K562 (cell line): ENCODE results near the gene ZNF407. TPM values are rescaled to one million over a fixed set of nuclear protein-coding genes. Genes with fewer than 3 reads are reported as not detected.

ENCODE experiments used
- ATAC-seq: fragments of 200-7000 bp; cut with Tn5 transposase; 3 replicates; pipeline ENCODE4 v1.9.1; 2020; ENCODE audit warnings: moderate library complexity
- BruUV-seq: library from RNA; stranded (reverse); fragments of 400-500 nt; replicated peaks from 2 replicates; lab custom pipeline; 2021; lab: Mats Ljungman, UMichigan
- CTCF ChIA-PET: fragments of 300-600 bp; formaldehyde crosslinking; extraction: SDS; loops from one replicate; lab custom pipeline; 2021; ENCODE audit warnings: low intra/inter-chr PET ratio; lab: Yijun Ruan, JAX
- POLR2A ChIA-PET: fragments of 300-600, 350-650 bp; sonication (Branson Sonifier 250); formaldehyde crosslinking; extraction: SDS; loops from one replicate; lab custom pipeline; 2021; ENCODE audit warnings: antibody characterized with exemption, inconsistent platforms; lab: Yijun Ruan, JAX
- DNase-seq, 4 experiments: peaks; one replicate each; pipeline versions ENCODE4 v3.0.0 to v3.0.0-alpha.2; 2011 to 2018; ENCODE audit warnings: low spot score in 3 of 4, mixed read lengths in 3 of 4; ENCODE audit errors: extremely low read depth in 1 of 4
- FAIRE-seq: peaks from 2 replicates; lab custom pipeline; 2011; peaks lifted over from hg19 to GRCh38; lab: Jason Lieb, UNC
- H2AFZ ChIP-seq: 2 replicates; pipeline ENCODE4 v1.6.0; 2011; ENCODE audit warnings: low read depth, low read length, control low read depth, inconsistent platforms
- H3K27ac ChIP-seq: fragments of 200-600 bp; 3 replicates; pipeline ENCODE4 v1.8.0; 2011; ENCODE audit warnings: low read depth, mild to moderate bottlenecking, control low read depth, inconsistent platforms, low read length, moderate library complexity, mixed read lengths; ENCODE audit errors: extremely low read depth
- H3K27me3 ChIP-seq, 2 experiments: fragments of 300-600 bp in 1 of 2; 2 replicates in 1 of 2; 3 replicates in 1 of 2; pipeline versions ENCODE4 v1.6.0 to v1.8.0; 2011; ENCODE audit warnings: inconsistent platforms in 2 of 2, low read length in 2 of 2, mild to moderate bottlenecking in 1 of 2, mixed read lengths in 1 of 2, moderate library complexity in 1 of 2; ENCODE audit not compliant: control insufficient read depth in 2 of 2, insufficient read depth in 2 of 2
- H3K36me3 ChIP-seq: fragments of 300-600 bp; 3 replicates; pipeline ENCODE4 v1.8.0; 2011; ENCODE audit warnings: mild to moderate bottlenecking, low read length, inconsistent platforms; ENCODE audit not compliant: control insufficient read depth, insufficient read depth
- H3K4me1 ChIP-seq, 2 experiments: fragments of 200-600 bp in 1 of 2; replicated peaks in 1 of 2; 2 replicates in 1 of 2; 3 replicates in 1 of 2; pipeline versions ENCODE4 v1.5.1 to v1.8.0; 2011; ENCODE audit warnings: inconsistent platforms in 2 of 2, low read length in 2 of 2, mild to moderate bottlenecking in 1 of 2, mixed read lengths in 1 of 2, moderate library complexity in 1 of 2; ENCODE audit not compliant: control insufficient read depth in 2 of 2, insufficient read depth in 2 of 2
- H3K4me2 ChIP-seq: 2 replicates; pipeline ENCODE4 v1.6.1; 2011; ENCODE audit warnings: low read length, control low read depth, inconsistent platforms, mixed read lengths; ENCODE audit not compliant: insufficient read depth
- H3K4me3 ChIP-seq: fragments of 200-600 bp; sonication (generic), shearing (Covaris generic); 2 replicates; pipeline ENCODE4 v1.5.1; 2016; ENCODE audit warnings: control low read depth, inconsistent platforms
- H3K79me2 ChIP-seq: fragments of 200-600 bp; 3 replicates; pipeline ENCODE4 v1.8.0; 2011; ENCODE audit warnings: low read length, inconsistent platforms; ENCODE audit not compliant: control insufficient read depth, insufficient read depth
- H3K9ac ChIP-seq, 2 experiments: 2 replicates each; pipeline versions ENCODE4 v1.6.0 to v1.6.1; 2011; ENCODE audit warnings: low read depth in 2 of 2, low read length in 2 of 2, control low read depth in 1 of 2, inconsistent platforms in 1 of 2, mild to moderate bottlenecking in 1 of 2, mixed read lengths in 1 of 2; ENCODE audit not compliant: insufficient read depth in 1 of 2
- H3K9me1 ChIP-seq: one replicate; pipeline ENCODE4 v1.6.0; 2011; ENCODE audit warnings: inconsistent platforms, mild to moderate bottlenecking, low read length, moderate library complexity; ENCODE audit not compliant: control insufficient read depth, insufficient read depth
- H3K9me3 ChIP-seq: replicated peaks from 2 replicates; pipeline ENCODE4 v1.5.1; 2011; ENCODE audit warnings: low read depth, low read length, inconsistent platforms; ENCODE audit not compliant: control insufficient read depth, insufficient read depth
- H4K20me1 ChIP-seq: replicated peaks from 2 replicates; pipeline ENCODE4 v1.6.1; 2011; ENCODE audit warnings: low read length, inconsistent platforms, mixed read lengths; ENCODE audit not compliant: control insufficient read depth, insufficient read depth
- CBFA2T3 ChIP-seq: fragments of 450-650 bp; IDR thresholded peaks from 2 replicates; pipeline ENCODE4 v1.6.1; 2017
- HINFP ChIP-seq: fragments of 450-650 bp; conservative IDR thresholded peaks from 2 replicates; pipeline ENCODE4 v1.6.1; 2016; ENCODE audit warnings: missing genetic modification characterization, low read depth, mild to moderate bottlenecking, control low read depth, missing compliant biosample characterization
- HNRNPH1 ChIP-seq: fragments of 200-400 bp; formaldehyde crosslinking; optimal IDR thresholded peaks from 2 replicates; pipeline ENCODE3; 2017; ENCODE audit warnings: low read depth, mild to moderate bottlenecking, low read length, moderate library complexity
- PHF20 ChIP-seq: fragments of 450-650 bp; IDR thresholded peaks from 2 replicates; pipeline ENCODE4 v1.6.1; 2018; ENCODE audit not compliant: partially characterized antibody
- SMARCA5 ChIP-seq: fragments of 450-650 bp; IDR thresholded peaks from 2 replicates; pipeline ENCODE4 v1.6.1; 2016
- STAT5A ChIP-seq: IDR thresholded peaks from 2 replicates; pipeline ENCODE4 v1.6.1; 2012; ENCODE audit warnings: low read length, inconsistent platforms, borderline replicate concordance
- WGBS: fragments of 100-300 bp; shearing (Covaris generic); methylation state at CpG from one replicate; pipeline ENCODE4 v1.1.6; 2016; ENCODE audit warnings: low coverage, mixed read lengths; ENCODE audit not compliant: insufficient coverage; ENCODE audit errors: missing lambda C conversion rate; 5-methylcytosine and 5-hydroxymethylcytosine counted together
- in situ Hi-C: fragments of 300-500 bp; cut with MboI; formaldehyde crosslinking; loops from 4 replicates; pipeline ENCODE4 v1.15.0; 2018; ENCODE audit warnings: inconsistent platforms, mixed read lengths
- intact Hi-C: fragments of 100-400 bp; cut with micrococcal nuclease; formaldehyde crosslinking; loops from 2 replicates; pipeline ENCODE4 v1.14.2; 2022
- polyA plus RNA-seq, 8 experiments: library from polyadenylated mRNA; depleted of rRNA in 4 of 8; stranded (reverse) in 5 of 8; unstranded in 3 of 8; fragments of >200 nt; fragmentation: Nextera tagmentation in 2 of 8; fragmentation: Illumina TruSeq in 1 of 8; extraction: Ambion mirVana in 2 of 8; extraction: Trizol in 1 of 8; gene quantifications; 2 replicates each; pipeline versions ENCODE4 v1.2.1 to v1.2.3, GENCODE V29; 2011 to 2014; ENCODE audit warnings: inconsistent platforms in 1 of 8, missing spikeins in 1 of 8
- total RNA-seq, 7 experiments: library from RNA; depleted of rRNA in 6 of 7; stranded (reverse); fragments of >200 nt in 6 of 7; fragmentation: Illumina TruSeq in 2 of 7; extraction: Trizol in 2 of 7; gene quantifications; 2 replicates each; pipeline versions ENCODE4 v1.2.1 to v1.2.3, GENCODE V29; 2011 to 2021; ENCODE audit warnings: low replicate concordance in 1 of 7
- TF ChIP-seq, protein P1 (sequence below), 2 experiments: fragments of 450-650 bp; formaldehyde crosslinking in 1 of 2; IDR thresholded peaks; 2 replicates each; pipeline versions ENCODE4 v1.4.0 to v1.6.1; 2014 to 2020; ENCODE audit warnings: mild to moderate bottlenecking in 2 of 2, borderline replicate concordance in 1 of 2, low read depth in 1 of 2
- TF ChIP-seq, protein P2 (sequence below): fragments of 450-650 bp; conservative IDR thresholded peaks from 2 replicates; pipeline ENCODE4 v1.6.1; 2016; ENCODE audit warnings: missing genetic modification characterization, low read depth, mild to moderate bottlenecking, missing compliant biosample characterization, moderate library complexity

Gene ZNF407
- total and polyA plus RNA-seq, 9 of the 15 experiments (the other 6 are each of a cell fraction or from before 2014, with no cell fraction given), result 0.21 to 5.4 (median 2.3) TPM

- H3K9ac ChIP-seq, result no peak overlapping the region
- ChIA-PET CTCF (no interaction called here), POLR2A (interaction anchor here (0.6 kb wide), 1 partner anchor 109 kb away, joined by 4 read pairs; no protein-coding TSS in a partner anchor)
- H3K9me3 ChIP-seq, result no peaks in the 10 kb centered on the region
- no peak overlapping the region for H3K27ac ChIP-seq
- BruUV-seq, result no TSS peak
- H3K4me2 ChIP-seq, result no peak overlapping the region
- no peaks in the 10 kb centered on the region for H3K79me2 ChIP-seq
- ATAC-seq (no peak), DNase-seq (no peak), FAIRE-seq (no peak)
- H3K4me1 ChIP-seq, result no peaks in the 10 kb centered on the region
- intact Hi-C loops, result no loop called here
- in situ Hi-C loops, result no loop called here
- no peak overlapping the region for H2AFZ ChIP-seq
- TF ChIP-seq, protein P1, sequence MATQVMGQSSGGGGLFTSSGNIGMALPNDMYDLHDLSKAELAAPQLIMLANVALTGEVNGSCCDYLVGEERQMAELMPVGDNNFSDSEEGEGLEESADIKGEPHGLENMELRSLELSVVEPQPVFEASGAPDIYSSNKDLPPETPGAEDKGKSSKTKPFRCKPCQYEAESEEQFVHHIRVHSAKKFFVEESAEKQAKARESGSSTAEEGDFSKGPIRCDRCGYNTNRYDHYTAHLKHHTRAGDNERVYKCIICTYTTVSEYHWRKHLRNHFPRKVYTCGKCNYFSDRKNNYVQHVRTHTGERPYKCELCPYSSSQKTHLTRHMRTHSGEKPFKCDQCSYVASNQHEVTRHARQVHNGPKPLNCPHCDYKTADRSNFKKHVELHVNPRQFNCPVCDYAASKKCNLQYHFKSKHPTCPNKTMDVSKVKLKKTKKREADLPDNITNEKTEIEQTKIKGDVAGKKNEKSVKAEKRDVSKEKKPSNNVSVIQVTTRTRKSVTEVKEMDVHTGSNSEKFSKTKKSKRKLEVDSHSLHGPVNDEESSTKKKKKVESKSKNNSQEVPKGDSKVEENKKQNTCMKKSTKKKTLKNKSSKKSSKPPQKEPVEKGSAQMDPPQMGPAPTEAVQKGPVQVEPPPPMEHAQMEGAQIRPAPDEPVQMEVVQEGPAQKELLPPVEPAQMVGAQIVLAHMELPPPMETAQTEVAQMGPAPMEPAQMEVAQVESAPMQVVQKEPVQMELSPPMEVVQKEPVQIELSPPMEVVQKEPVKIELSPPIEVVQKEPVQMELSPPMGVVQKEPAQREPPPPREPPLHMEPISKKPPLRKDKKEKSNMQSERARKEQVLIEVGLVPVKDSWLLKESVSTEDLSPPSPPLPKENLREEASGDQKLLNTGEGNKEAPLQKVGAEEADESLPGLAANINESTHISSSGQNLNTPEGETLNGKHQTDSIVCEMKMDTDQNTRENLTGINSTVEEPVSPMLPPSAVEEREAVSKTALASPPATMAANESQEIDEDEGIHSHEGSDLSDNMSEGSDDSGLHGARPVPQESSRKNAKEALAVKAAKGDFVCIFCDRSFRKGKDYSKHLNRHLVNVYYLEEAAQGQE (IDR thresholded peaks at IDR 0.05; ENCODE audit: borderline replicate concordance), result no peak
- TF ChIP-seq, protein P1 (CRISPR knock-in tag; IDR thresholded peaks at IDR 0.05; ENCODE audit: low read depth), result no peak
- TF ChIP-seq PHF20, result no peak
- TF ChIP-seq HNRNPH1, result no peak
- TF ChIP-seq, protein P2, sequence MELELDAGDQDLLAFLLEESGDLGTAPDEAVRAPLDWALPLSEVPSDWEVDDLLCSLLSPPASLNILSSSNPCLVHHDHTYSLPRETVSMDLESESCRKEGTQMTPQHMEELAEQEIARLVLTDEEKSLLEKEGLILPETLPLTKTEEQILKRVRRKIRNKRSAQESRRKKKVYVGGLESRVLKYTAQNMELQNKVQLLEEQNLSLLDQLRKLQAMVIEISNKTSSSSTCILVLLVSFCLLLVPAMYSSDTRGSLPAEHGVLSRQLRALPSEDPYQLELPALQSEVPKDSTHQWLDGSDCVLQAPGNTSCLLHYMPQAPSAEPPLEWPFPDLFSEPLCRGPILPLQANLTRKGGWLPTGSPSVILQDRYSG (tag), result no peak
- no peak for TF ChIP-seq HINFP (tag)
- TF ChIP-seq STAT5A, result no peak
- TF ChIP-seq SMARCA5, result no peak
- TF ChIP-seq CBFA2T3, result no peak
- no peaks in the 10 kb centered on the region for H3K36me3 ChIP-seq
- H3K27me3 ChIP-seq, result no peaks in the 10 kb centered on the region
- no peaks in the 10 kb centered on the region for H4K20me1 ChIP-seq
- no peaks in the 10 kb centered on the region for H3K9me1 ChIP-seq
- no peak overlapping the region for H3K4me3 ChIP-seq
- 43% methylated on average over 3 of the region's 3 CpGs for WGBS
Observed at GRCh38 chr18:74609535-74609934, 11.9 kb downstream of the ZNF407 start.
